Umbilical cord (tissue), 2 donors: ENCODE data around the gene MIPOL1. TPM values are rescaled to one million over a fixed set of nuclear protein-coding genes. Genes with fewer than 3 reads are reported as not detected.
"Not testable (repeated sequence)": the region's sequence is repeated elsewhere in the genome, so short reads cannot be mapped to it uniquely, and the experiment has no call there.

Experiments
- DNase-seq: peaks from one replicate; pipeline ENCODE4 v3.0.0-alpha.2; 2015; ENCODE audit warnings: low spot score
- total RNA-seq: library from RNA; depleted of rRNA; stranded (reverse); fragments of >200 nt; gene quantifications from one replicate; pipeline ENCODE4 v1.2.3, GENCODE V29; 2014; ENCODE audit warnings: low replicate concordance; ENCODE audit not compliant: insufficient read depth

The MIPOL1 gene
- total RNA-seq, 1 donor from 2014 or later, result 65.0 TPM

DNA sequence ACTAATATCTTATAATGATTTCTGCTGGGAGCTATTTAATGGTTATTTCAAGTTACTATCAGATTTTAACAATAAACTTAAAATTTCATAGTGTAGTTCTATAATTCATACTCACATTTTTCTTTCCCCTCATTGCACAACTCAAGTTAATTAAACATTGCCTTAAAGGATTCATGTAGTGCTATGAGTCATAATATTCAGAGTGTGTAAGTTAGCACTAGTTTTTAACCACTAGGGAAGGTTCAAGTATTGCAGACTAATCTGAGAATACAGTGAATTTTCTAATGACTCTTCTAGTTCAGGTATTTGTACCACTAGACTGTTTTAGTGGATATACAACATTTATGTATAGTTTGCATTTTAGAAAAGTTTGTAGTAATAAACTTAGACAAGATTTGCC lies 347.4 kb downstream of the MIPOL1 start:
- no peak for DNase-seq

DNA sequence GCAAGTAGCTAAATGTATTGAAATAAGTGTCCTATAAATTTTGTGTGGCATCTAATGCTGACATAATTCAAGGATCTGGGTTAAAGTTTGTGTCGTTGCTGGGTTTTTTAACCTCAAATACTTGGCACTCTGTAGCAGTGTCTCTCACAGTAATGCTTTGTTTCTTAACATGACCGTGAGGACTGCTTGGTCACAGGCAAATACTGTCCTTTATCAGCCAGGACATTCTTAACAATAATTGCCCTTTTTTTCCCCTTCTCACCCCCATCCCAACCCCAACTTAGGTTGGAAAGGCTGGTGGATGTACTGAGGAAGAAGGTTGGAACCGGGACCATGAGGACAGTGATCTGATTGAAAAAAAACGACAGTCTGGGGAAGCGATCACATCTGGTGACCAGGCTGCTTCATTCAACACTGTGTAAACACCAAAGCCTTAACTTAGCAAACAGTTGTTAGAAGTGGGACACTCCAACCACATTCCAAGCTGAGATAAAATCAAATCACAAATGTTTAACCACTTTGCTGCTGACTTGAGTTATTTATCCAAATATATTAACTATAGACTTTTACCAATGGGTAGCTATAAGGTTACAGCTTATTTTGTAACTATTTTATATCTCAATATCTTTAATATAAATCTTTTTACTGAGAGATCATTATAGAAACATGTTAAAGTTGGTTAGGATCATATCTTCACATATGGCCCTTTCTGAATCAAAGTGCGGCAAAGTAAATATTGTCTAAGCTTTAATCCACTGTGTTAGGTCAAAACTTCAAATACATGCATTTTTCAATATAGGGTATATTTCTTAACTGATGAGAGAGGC lies 349.1 kb downstream of the MIPOL1 start:
- DNase-seq, result no peak

DNA sequence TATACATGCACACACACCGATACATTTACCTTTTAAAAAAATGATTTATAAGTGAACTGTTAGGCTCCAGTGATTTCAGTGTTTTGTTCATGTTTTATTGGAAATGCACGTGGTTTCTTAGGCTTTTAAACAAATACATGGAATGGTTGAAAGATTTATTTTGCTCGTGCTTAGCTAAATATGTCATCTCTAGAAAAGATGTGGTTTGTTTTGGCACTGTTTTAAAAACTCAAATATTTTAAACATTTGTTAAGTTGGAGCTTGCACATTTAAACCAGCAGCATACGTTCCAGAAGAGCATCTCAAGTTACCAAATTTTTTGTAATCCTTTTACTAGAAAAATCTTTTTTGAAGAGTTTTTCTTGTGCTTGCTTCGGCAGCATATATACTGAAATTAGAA lies 352.8 kb downstream of the MIPOL1 start:
- DNase-seq, result no peak

DNA sequence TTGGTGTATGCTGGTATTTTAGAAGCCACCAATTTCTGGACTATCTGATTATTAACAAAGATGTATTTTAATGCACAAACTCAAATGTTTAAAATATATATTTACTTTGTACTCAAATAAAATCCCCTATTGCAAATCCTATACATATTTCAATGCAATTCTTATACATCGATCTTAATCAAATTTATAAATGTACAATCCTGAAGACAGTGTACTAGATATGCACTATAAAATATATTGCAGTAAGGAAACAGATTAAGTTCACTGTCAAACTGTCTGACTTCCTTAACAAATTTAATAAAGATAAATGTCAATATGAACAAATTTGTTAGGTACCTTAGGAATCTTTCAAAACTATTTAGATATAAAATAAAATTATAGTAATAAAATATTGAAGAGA lies 353.4 kb downstream of the MIPOL1 start:
- DNase-seq, result no peak

DNA sequence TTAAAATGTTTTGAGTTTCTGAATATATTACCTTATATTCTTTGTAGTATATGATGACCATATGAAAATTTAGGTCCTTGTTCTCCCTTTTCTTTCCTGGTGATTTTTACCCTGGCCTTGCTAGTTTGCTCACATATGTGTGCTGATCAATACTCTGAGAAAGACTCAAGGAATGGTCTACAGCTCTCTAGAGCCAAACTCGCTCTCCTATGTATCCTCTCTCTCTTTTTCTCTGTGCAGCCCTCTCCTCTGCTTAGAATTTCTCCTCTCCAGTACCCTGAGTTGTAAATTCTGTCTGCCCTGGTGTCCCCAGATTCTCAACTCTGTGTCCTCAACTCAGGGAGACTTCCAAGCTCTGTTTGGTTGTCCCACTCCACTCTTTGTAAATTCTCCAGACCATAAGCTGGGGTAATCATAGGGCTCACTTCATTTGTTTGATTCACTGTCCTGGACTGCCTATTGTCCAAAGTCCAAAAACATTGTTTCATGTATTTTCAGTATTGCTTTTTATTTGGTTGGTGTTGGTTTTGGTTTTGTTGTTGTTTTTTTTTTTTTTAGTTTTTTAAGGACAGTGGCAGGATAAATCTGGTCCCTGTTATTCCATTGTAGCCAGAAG lies 356.3 kb downstream of the MIPOL1 start:
- no peak for DNase-seq

DNA sequence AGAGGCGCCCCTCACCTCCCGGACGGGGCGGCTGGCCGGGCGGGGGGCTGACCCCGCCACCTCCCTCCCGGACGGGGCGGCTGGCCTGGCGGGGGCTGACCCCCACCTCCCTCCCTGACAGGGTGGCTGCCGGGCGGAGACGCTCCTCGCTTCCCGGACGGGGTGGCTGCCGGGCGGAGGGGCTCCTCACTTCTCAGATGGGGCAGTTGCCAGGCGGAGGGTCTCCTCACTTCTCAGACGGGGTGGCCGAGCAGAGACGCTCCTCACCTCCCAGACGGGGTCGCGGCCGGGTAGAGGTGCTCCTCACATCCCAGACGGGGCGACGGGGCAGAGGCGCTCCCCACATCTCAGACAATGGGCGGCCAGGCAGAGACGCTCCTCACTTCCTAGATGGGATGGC lies 357.9 kb downstream of the MIPOL1 start:
- not testable (repeated sequence) for DNase-seq

DNA sequence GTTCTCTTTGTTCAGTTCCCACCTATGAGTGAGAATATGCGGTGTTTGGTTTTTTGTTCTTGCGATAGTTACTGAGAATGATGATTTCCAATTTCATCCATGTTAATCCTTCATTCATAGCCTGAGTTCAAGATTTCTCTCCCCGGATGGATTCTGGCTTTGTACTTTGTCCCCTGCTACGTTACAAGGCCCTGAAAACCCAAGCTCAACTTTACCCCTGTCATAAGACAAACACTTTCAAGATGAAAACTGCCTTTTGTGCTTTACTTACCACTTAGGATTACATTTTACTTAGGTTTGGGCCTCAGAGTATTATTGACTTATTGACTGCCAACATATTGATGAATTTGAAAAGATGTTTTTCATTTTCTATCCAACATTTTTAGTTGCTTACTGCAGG lies 361.0 kb downstream of the MIPOL1 start:
- no peak for DNase-seq

DNA sequence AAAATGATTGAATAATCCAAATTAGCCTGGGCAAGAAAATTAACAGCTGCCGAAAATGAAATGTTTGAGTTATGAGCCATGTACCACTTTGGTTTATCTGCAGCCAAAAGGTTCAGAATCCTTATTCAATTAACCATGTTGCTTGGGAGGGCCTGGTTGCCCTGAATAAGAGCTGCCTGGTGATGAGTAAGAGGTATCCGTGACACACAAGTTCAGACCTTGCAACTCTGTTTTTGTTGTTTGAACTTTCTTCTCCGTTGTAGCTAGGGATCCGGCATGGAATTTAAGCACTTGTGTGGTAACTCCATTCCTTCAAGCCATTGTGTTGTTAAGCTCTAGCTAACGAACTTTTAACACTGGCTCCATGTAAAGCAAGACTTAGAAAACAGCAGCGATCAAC lies 361.6 kb downstream of the MIPOL1 start:
- DNase-seq, result no peak

DNA sequence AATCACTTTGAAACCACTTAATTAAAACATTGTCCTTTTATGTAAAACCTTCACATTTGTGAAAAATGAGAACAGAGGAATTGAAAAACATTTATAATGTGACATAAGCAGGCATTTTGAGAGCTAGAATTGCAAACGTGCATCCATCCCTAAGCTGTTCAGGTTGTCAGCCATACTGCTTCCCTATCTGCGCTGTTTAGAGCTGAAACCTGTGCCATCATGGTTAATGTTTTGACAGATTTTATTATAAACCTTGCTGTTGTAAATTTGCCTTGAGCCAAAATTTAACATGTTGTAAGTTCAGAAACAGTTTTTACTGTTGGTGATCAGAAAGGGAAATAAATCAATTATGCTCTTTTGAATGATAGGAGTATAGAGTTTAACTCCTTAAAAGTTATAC lies 365.5 kb downstream of the MIPOL1 start:
- DNase-seq, result no peak

DNA sequence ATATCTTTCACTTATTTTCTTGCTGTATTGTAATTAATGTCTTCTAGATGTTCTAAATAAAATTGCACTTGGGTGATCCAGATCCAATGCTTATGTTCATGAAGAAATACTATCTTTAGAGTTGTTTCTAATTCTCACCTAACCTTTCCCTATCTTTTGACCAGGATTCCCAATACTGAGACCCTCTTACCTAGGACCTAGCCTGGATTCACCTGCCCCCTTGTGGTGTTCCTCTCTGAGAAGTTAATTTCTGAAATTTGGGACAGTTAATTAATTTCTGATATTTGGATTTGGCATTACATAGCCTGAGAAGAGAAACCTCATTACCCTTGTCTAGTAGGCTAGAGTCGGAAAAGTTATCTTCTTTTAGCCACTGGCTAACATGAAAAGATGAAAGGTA lies 367.8 kb downstream of the MIPOL1 start:
- no peak for DNase-seq

DNA sequence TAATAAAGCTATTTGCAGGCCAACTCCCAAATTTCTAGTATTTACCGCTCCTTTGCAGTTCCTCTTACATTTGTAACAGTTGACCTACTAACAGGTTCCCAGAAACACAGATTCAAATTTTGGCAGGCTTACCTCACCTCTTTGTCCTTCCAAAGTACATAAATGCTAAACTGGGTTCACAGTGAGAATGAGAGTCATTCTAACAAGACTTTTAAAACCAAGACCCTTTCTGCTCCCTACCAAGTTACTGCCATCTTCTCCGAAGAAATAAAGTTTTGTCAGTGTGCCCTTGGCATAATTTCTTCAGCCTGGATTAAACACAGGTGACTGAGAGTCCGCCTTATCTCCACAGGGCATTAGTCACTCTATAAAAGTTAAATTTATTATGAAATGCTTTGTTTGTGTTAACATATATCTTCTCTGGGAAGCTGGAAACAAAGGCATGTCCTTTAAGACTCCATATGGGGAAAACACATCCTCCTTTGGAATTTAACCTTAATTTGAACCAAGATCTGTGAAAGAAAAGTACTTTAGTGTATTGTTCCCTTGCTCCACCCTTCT lies 369.2 kb downstream of the MIPOL1 start:
- DNase-seq, result no peak

DNA sequence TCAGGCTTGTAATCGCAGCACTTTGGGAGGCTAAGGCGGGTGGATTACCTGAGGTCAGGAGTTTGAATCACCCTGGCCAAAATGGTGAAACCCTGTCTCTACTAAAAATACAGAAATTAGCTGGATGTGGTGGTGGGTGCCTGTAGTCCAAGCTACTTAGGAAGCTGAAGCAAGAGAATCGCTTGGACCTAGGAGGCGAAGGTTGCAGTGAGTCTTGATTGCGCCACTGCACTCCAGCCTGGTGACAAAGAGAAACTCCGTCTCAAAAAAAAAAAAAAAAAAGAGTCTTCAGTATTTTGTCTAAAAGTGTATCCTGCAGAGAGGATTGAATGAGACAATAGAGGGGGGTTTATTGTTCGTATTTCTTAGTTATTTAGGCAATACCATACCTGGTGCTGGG lies 372.0 kb downstream of the MIPOL1 start:
- no peak for DNase-seq

DNA sequence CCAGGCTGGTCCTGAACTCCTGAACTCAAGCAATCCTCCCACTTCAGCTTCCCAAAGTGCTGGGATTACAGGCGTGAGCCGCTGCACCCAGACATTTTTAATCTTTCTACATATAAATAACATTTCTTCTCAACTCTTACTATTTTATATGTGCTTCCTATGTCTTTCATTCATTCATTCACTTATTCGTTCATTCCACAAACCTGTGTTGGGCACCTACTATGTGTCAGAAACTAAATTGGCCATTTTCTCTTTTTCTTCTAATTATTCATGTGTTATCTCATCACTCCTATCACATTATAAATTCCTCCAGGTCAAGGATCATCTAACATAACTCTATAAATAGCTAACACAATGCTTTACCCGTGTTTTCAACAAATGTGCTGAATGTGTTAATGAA lies 373.7 kb downstream of the MIPOL1 start:
- no peak for DNase-seq

DNA sequence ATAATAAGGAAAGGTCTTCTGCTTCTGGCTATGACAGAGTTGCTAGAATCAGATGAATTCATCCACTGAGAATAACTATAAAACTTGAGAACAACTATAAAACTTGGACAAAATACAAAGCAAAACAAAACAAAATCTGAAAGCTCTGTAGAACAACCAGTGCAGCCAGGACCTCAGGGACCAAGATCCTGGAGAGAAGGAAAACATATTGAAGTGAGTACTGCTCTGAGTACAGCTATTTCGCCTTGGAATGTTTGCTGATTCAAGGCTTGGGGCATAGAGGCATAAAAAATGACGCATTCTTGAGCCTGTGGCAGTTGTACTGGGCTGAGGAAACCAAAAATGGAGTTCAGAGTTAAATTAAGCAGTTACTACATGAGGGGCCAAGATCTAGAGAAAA lies 375.6 kb downstream of the MIPOL1 start:
- DNase-seq, result no peak

DNA sequence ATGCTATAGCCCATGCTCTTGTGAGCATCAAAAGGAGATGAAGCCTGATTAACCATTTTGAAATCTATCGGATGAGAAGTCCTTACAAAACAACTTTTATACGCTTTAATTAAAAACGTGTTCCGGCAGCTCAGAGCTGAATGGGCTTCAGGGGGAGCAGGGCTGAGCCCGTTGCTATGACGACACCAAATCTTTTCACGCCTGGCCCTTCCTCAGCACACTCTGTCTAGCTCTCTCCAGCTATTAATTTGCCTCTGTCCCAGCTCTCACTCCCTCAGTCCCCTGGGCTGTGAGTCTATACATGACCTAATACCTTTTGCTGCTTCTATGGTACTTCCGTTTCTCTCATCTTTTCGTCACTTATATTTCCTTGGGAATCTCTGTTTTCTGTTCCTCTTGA lies 381.5 kb downstream of the MIPOL1 start:
- DNase-seq, result no peak

DNA sequence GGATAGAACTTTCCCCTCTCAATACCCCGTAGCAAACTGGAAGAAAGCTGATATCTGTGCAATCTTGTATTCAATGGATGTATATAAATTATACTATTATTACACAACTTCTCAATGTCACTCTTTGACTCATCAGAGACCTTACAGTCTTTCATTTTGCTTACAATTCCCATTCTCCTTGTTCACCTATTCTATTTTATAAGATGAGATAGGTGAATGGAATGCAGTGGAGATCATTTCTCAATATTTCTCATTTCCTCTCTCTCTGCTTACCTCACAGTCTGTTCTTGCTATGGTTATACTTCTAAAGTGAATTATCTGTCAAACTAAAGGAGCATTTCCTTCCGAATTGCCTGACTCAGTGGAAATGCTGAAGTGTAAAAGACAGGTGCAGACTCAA lies 382.4 kb downstream of the MIPOL1 start:
- DNase-seq, result no peak

DNA sequence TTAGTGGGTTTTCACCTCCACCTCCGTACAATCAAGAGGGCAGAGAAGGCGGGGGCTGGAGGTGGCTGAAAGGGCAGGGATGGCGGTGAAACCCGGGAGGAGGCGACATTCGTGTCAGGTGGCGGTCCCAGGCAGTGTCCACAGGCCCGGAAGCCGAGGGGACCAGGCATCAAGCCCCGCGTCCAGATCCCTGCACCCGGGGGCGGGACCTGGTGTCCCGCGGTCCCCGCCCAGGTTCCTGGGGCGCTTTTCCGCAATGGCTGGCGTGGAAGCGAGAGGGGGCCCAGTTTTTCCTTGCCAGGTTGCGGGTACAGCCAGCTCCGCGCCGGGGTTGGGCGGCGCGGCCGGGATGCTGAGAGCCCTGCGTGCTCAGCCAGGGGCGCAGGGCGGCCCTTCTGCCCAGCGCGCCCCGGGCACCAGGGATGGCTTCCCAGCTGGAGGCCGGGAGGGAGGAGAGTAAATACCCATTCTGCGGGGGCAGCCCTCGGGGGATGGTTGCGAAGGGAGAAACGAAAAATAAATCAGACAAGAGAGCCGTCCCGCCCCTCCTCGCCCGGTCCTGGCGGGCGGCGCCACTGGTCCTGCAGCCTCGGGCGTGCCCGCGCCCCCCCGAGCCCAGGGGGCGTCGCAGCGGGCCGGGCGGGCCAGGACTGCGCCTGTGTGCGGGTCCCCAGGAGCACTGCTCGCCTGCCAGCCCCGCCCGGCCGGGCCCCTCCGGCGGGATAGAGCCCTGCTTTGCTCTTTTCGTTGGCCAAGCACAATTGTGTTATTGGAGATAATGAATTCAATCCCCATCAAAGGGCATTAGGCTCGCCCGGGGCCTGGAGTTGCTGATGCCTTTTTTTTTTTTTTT lies 385.8 kb downstream of the MIPOL1 start:
- no peak for DNase-seq

DNA sequence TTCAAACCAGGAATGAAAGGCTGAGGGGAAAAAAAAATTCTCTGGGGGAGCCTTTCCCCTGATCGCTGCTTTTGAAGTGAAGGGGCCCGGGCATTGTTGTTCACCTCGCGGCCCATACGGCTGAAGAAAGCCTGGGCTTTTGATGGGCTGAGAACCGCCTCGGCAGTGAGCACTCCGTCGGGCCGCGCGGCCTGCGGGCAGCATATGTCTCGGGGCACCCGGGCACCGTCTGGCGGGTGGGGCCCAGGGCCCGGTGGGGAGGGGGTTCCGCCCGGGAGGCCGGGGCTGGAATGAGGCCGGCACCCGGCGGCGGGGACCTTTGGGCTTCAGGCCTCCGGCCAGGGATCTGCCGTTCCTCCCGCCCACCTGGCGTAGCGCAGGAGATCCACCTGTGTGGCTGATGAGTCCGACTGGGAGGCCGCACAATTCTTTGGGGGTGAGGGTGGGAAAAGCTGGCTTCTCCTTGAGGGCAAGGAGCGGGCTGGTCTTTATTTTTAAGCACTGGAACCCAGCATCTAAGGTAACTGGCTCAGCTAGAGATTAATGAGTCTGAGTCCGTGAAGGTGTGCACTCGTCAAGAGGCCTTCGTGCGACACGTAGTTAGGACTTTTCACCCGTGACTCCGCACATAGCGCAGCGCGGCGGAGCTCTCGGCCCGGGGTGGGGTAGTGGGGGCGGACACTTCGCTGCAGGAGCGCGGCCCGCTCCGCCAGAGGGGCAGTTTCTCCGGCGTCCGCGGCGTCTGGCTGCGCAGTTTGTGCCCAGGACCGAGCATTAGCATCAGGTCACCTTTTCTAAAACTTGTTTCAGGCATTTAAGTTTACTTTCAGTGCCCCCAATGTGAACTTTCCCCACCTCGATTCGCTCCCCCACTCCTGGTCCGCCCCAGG lies 386.7 kb downstream of the MIPOL1 start:
- DNase-seq, result no peak

DNA sequence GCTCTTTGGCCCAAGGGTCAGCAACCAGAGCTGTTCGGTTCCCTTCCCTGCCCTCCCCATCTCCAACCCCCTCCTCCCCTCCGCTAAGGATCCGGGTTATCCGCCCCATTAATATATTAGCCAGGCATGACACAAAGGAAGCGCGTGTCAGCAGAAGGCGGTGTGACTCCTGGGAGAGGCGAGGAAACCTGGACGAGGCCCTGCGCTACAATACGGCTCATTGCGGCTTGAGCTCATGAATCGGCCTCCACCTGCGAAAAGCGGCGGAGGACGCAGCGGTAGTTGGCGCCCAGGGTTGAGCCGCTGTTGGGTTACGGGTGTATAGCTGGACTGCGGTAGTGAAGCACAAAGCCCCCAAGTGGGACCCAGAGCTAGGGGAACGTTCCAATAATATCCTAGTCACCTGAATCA lies 387.4 kb downstream of the MIPOL1 start:
- no peak for DNase-seq

DNA sequence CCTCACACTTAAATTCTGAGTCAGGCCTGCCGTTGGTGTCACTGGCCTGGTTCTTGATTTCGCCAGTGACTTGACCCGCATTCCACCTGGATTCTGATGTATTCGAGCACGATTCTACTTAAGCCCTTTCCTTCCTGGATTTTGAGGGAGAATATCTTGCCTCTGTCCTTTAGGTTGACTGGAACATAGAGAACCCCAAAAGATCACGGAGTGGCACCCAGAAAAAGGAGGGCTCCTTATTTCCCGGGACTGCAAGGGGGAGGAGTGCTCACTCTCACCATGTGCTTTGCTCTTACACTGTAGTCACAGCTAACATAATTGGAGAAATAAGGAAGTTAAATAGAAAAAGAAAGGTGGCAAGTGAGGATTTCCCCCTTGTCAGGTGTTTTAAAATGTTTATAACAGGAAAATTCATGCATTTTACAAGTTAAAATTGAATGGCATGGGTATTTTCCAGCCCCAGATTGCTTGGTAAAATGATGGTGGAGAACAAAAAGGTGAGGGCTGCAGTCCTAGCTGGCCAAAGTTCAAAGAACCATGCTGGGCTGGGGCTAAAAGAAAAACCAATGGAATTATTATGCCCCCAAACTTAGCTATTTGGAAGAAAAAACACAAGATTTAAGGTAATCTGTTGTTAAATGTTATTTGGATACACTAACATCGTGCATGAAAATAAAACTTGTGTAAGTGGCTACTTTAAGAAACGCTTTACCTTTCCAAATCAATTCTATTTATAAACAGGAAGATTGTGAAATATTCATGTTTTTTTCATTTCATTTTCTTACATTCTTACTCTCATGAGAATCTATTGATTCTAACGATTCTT lies 388.4 kb downstream of the MIPOL1 start:
- DNase-seq, result no peak
